ENCODE results near the gene CNKSR1.

CNKSR1 gene

GRCh38 chr1:26160527-26161414 is 16.5 kb upstream of the CNKSR1 start:
- DNase-seq, result no peak

- no peak for DNase-seq
Measured at GRCh38 chr1:26161415-26162219, 15.7 kb upstream of the CNKSR1 start.

- DNase-seq, result no peak
Measured at GRCh38 chr1:26162220-26162709, 15.0 kb upstream of the CNKSR1 start.

- DNase-seq, result no peak
Measured at GRCh38 chr1:26163684-26164035, 13.6 kb upstream of the CNKSR1 start.

GRCh38 chr1:26164036-26164860 is 13.0 kb upstream of the CNKSR1 start:
- peak; percentile 19 for DNase-seq

GRCh38 chr1:26164861-26165842 is 12.1 kb upstream of the CNKSR1 start:
- DNase-seq, result no peak

GRCh38 chr1:26166719-26167281 is 10.5 kb upstream of the CNKSR1 start:
- no peak for DNase-seq

GRCh38 chr1:26168410-26169197 is 8.7 kb upstream of the CNKSR1 start, which contains the start of gene C1orf232:
TSS of gene C1orf232 (minus strand) at chr1:26168963. CDS start at chr1:26168499, 464 bp downstream.
- no peak for DNase-seq

GRCh38 chr1:26169198-26169554 is 8.1 kb upstream of the CNKSR1 start:
- no peak for DNase-seq

- DNase-seq, result peak; percentile 73
Measured at GRCh38 chr1:26169669-26170471, 7.4 kb upstream of the CNKSR1 start, which contains the start of gene ZNF593. TSS of gene ZNF593 (plus strand) at chr1:26169908. CDS start at chr1:26169984, 76 bp downstream.

GRCh38 chr1:26170472-26170821 is 6.8 kb upstream of the CNKSR1 start:
- DNase-seq, result no peak

- DNase-seq, result no peak
Measured at GRCh38 chr1:26171084-26172072, 5.9 kb upstream of the CNKSR1 start, which contains the start of gene ZNF593OS. TSS of gene ZNF593OS (minus strand) at chr1:26171832. CDS start at chr1:26171661, 171 bp downstream.

- no peak for DNase-seq
Measured at GRCh38 chr1:26175346-26175745, 1.9 kb upstream of the CNKSR1 start.

GRCh38 chr1:26180010-26180506 is 2.8 kb downstream of the CNKSR1 start:
- DNase-seq, result no peak

GRCh38 chr1:26181586-26182382 is 4.5 kb downstream of the CNKSR1 start:
- no peak for DNase-seq

- DNase-seq, result no peak
Measured at GRCh38 chr1:26182383-26182696, 5.0 kb downstream of the CNKSR1 start.

- no peak for DNase-seq
Measured at GRCh38 chr1:26184086-26184485, 6.8 kb downstream of the CNKSR1 start.

All from effector CD8-positive, alpha-beta T cell (primary cell).